Breast epithelium (tissue), 4 donors: ENCODE results near the gene RNF25. TPM values are rescaled to one million over a fixed set of nuclear protein-coding genes. Genes with fewer than 3 reads are reported as not detected.

Source experiments
- DNase-seq, 2 donors: peaks; one replicate each; pipeline ENCODE4 v3.0.0-alpha.2; 2019; ENCODE audit warnings: low spot score in 2 of 2
- H3K27ac ChIP-seq, 2 donors: fragments of 200-600 bp; sonication (generic) in 1 of 2; one replicate each; pipeline ENCODE4 v1.5.1; 2016 to 2019; ENCODE audit warnings: mild to moderate bottlenecking in 1 of 2
- H3K27me3 ChIP-seq, 2 donors: fragments of 200-600 bp; sonication (generic) in 1 of 2; one replicate each; pipeline versions ENCODE4 v1.5.1 to v1.6.0; 2017 to 2019; ENCODE audit warnings: control low read depth in 1 of 2, mild to moderate bottlenecking in 1 of 2
- H3K36me3 ChIP-seq: fragments of 200-600 bp; one replicate; pipeline ENCODE4 v1.5.1; 2019
- H3K4me1 ChIP-seq, 2 donors: fragments of 200-600 bp; sonication (generic); one replicate each; pipeline ENCODE4 v1.5.1; 2016 to 2019; ENCODE audit warnings: control low read depth in 1 of 2
- H3K4me3 ChIP-seq, 3 donors: fragments of 200-600 bp; sonication (generic); 1 replicate in 2 of 3; 2 replicates in 1 of 3; pipeline ENCODE4 v1.5.1; 2016 to 2019; ENCODE audit warnings: mild to moderate bottlenecking in 3 of 3, moderate library complexity in 2 of 3
- H3K9me3 ChIP-seq, 2 donors: fragments of 200-600 bp; sonication (generic) in 1 of 2; one replicate each; pipeline ENCODE4 v1.5.1; 2016 to 2019; ENCODE audit warnings: control low read depth in 1 of 2
- POLR2A ChIP-seq: fragments of 450-650 bp; IDR thresholded peaks from one replicate; pipeline ENCODE4 v1.6.1; 2016; ENCODE audit warnings: antibody characterized with exemption, mild to moderate bottlenecking, moderate library complexity
- POLR2AphosphoS5 ChIP-seq, 3 donors: sonication (generic); formaldehyde crosslinking; IDR thresholded peaks; one replicate each; pipeline ENCODE4 v1.6.1; 2017; ENCODE audit warnings: antibody characterized with exemption in 3 of 3
- intact Hi-C: fragments of 100-400 bp; cut with DNase I; formaldehyde crosslinking; loops from one replicate; pipeline ENCODE4 v1.15.1; 2023; ENCODE audit warnings: low total_unique reads
- total RNA-seq, 3 donors: library from RNA; depleted of rRNA; stranded (reverse); fragments of >200 nt; gene quantifications; one replicate each; pipeline ENCODE4 v1.1.0, GENCODE V29; 2016
- TF ChIP-seq, protein P1 (sequence below), 3 donors: fragments of 450-650 bp; IDR thresholded peaks; one replicate each; pipeline ENCODE4 v1.5.1; 2016 to 2017; ENCODE audit warnings: antibody characterized with exemption in 3 of 3, mild to moderate bottlenecking in 3 of 3, moderate library complexity in 3 of 3

The RNF25 gene
- total RNA-seq, 3 donors from 2014 or later: 22.7 to 25.9 (median 23.0) TPM

DNA sequence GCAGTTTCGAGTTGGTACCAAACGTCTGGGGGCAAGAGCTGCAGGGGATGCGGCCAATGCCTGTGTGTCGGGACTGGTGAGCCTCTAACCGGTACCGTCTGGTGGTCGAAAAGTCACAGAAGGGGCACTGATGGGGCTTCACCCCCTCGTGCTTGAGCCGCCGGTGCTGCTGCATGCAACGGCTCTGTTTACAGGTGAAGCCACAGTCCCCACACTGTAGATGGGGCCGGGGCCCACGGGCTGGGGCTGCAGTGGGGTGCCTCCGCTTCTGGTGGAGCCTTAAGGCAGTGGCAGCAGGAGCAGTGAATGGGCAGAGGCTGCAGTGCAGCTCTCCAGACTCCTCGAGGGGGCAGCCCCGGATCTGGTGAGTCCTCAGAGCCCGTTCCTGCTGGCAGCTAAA, 29.0 kb downstream of the RNF25 start:
- no peaks in the 10 kb centered on the region for H3K4me1 ChIP-seq
- no peaks in the 10 kb centered on the region for H3K9me3 ChIP-seq
- H3K36me3 ChIP-seq: peaks cover 27% of the 10 kb centered on the region
- H3K27ac ChIP-seq: no peak overlapping the region
- H3K4me3 ChIP-seq: no peak overlapping the region
- H3K27me3 ChIP-seq: no peaks in the 10 kb centered on the region
- TF ChIP-seq POLR2AphosphoS5 (IDR thresholded peaks at IDR 0.05): no peak
- no peak for TF ChIP-seq POLR2A
- TF ChIP-seq, protein P1, sequence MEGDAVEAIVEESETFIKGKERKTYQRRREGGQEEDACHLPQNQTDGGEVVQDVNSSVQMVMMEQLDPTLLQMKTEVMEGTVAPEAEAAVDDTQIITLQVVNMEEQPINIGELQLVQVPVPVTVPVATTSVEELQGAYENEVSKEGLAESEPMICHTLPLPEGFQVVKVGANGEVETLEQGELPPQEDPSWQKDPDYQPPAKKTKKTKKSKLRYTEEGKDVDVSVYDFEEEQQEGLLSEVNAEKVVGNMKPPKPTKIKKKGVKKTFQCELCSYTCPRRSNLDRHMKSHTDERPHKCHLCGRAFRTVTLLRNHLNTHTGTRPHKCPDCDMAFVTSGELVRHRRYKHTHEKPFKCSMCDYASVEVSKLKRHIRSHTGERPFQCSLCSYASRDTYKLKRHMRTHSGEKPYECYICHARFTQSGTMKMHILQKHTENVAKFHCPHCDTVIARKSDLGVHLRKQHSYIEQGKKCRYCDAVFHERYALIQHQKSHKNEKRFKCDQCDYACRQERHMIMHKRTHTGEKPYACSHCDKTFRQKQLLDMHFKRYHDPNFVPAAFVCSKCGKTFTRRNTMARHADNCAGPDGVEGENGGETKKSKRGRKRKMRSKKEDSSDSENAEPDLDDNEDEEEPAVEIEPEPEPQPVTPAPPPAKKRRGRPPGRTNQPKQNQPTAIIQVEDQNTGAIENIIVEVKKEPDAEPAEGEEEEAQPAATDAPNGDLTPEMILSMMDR (IDR thresholded peaks at IDR 0.05): no peak
- intact Hi-C loops: no loop called here
- DNase-seq: no peak

- peaks cover 30% of the 10 kb centered on the region for H3K36me3 ChIP-seq
- intact Hi-C loops: no loop called here
These were observed 29.6 kb downstream of the RNF25 start for GRCh38 chr2:218642121-218642656.

DNA sequence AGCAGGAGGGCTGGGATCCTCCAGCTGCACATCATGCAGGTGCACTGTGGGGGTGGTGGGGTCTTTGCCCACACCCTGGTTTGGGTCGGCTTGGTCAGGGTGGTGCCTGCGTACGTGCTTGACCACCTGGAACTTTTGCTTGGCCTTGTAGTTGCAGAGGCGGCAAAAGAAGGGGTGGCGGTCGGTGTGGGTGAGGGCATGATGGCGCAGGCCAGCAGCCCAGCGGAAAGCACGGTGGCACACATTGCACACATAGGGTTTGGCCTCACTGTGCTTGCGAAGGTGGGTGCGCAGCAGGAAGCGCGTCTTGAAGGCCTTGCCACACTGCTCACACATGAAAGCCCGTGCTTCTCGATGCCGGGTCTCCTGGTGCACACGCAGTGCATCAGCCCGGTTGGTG, 33.4 kb downstream of the RNF25 start:
- H3K4me1 ChIP-seq: no peaks in the 10 kb centered on the region
- intact Hi-C loops: no loop called here
- no peak overlapping the region for H3K27ac ChIP-seq
- no peak for TF ChIP-seq POLR2AphosphoS5 (IDR thresholded peaks at IDR 0.05)
- no peak for TF ChIP-seq POLR2A
- TF ChIP-seq, protein P1 (IDR thresholded peaks at IDR 0.05): no peak
- H3K36me3 ChIP-seq: peaks cover 31% of the 10 kb centered on the region
- no peaks in the 10 kb centered on the region for H3K9me3 ChIP-seq
- H3K4me3 ChIP-seq: no peak overlapping the region
- DNase-seq: no peak
- no peaks in the 10 kb centered on the region for H3K27me3 ChIP-seq

More at GRCh38 chr2:218642121-218642656, 29.6 kb downstream of the RNF25 start:
- Histone ChIP-seq H3K27ac (no peak overlapping the region), H3K4me3 (no peak overlapping the region), H3K9me3 (no peaks in the 10 kb centered on the region), H3K4me1 (no peaks in the 10 kb centered on the region), H3K27me3 (no peaks in the 10 kb centered on the region)
- DNase-seq: no peak
- no peak for TF ChIP-seq POLR2A
- TF ChIP-seq POLR2AphosphoS5 (IDR thresholded peaks at IDR 0.05): no peak
- TF ChIP-seq, protein P1 (IDR thresholded peaks at IDR 0.05): no peak

DNA sequence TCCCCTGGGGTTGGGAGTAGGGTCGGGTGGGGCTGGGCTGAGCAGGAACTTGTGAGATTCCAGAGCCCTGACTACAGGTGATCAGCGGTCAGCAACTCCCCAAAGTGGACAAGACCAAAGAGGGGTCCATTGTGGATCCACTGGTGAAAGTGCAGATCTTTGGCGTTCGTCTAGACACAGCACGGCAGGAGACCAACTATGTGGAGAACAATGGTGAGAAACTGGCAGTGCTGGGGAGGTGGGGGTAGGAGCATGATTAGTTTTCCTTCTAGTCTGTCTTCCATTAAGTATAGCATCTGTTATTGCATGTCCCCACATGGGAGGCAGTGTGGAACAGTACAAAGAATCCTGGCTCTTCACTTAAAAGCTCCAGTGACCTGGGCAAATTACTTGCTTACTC, 36.1 kb downstream of the RNF25 start:
- Histone ChIP-seq H3K9me3 (no peaks in the 10 kb centered on the region), H3K36me3 (peaks cover 28% of the 10 kb centered on the region), H3K4me3 (no peak overlapping the region), H3K4me1 (no peaks in the 10 kb centered on the region), H3K27me3 (no peaks in the 10 kb centered on the region), H3K27ac (no peak overlapping the region)
- no peak for TF ChIP-seq POLR2AphosphoS5 (IDR thresholded peaks at IDR 0.05)
- TF ChIP-seq POLR2A: no peak
- TF ChIP-seq, protein P1 (IDR thresholded peaks at IDR 0.05): no peak
- intact Hi-C loops: no loop called here
- no peak for DNase-seq

GRCh38 chr2:218631837-218632236, 40.0 kb downstream of the RNF25 start:
- intact Hi-C loops: no loop called here
- no peak for DNase-seq

More at GRCh38 chr2:218631837-218632236, 40.0 kb downstream of the RNF25 start:
- Histone ChIP-seq H3K27me3 (no peaks in the 10 kb centered on the region), H3K4me1 (no peaks in the 10 kb centered on the region), H3K9me3 (no peaks in the 10 kb centered on the region), H3K27ac (no peak overlapping the region), H3K4me3 (no peak overlapping the region), H3K36me3 (peaks cover 2% of the 10 kb centered on the region)
- TF ChIP-seq, protein P1 (IDR thresholded peaks at IDR 0.05): no peak
- TF ChIP-seq POLR2A: no peak
- no peak for TF ChIP-seq POLR2AphosphoS5 (IDR thresholded peaks at IDR 0.05)
